HEK293 (cell line): ENCODE data around the gene METTL2A.
"Not testable (repeated sequence)": the region's sequence is repeated elsewhere in the genome, so short reads cannot be mapped to it uniquely, and the experiment has no call there.

Experiments
- CTCF ChIA-PET: fragments of 350-600 bp; formaldehyde crosslinking; extraction: SDS; loops from one replicate; lab custom pipeline; 2021; ENCODE audit warnings: antibody characterized with exemption; lab: Yijun Ruan, JAX
- POLR2A ChIA-PET: fragments of 300-600 bp; formaldehyde crosslinking; extraction: SDS; loops from one replicate; lab custom pipeline; 2020; ENCODE audit warnings: antibody characterized with exemption, inconsistent platforms; lab: Yijun Ruan, JAX
- H3K27ac ChIP-seq: fragments of 200-500 bp; sonication (Bioruptor generic); 2 replicates; pipeline ENCODE4 v1.5.1; 2014; ENCODE audit warnings: low read depth, low read length, control low read depth, inconsistent platforms; ENCODE audit errors: extremely low read depth
- H3K36me3 ChIP-seq, 2 experiments: fragments of 200-500 bp in 1 of 2; sonication (Bioruptor generic) in 1 of 2; 1 replicate in 1 of 2; 2 replicates in 1 of 2; pipeline ENCODE4 v1.5.1; 2014 to 2017; ENCODE audit warnings: inconsistent platforms in 2 of 2, low read length in 2 of 2; ENCODE audit not compliant: control insufficient read depth in 2 of 2, insufficient read depth in 1 of 2
- H3K4me1 ChIP-seq: fragments of 200-500 bp; sonication (Bioruptor generic); 2 replicates; pipeline ENCODE4 v1.5.1; 2014; ENCODE audit warnings: mild to moderate bottlenecking, low read length, inconsistent platforms; ENCODE audit not compliant: control insufficient read depth, insufficient read depth
- H3K4me3 ChIP-seq: 2 replicates; pipeline ENCODE4 v1.5.1; 2011; ENCODE audit warnings: low read depth, mild to moderate bottlenecking, control low read depth, low read length, moderate library complexity
- H3K9me3 ChIP-seq: fragments of 200-500 bp; sonication (Bioruptor generic); 2 replicates; pipeline ENCODE4 v1.5.1; 2014; ENCODE audit warnings: low read depth, low read length, inconsistent platforms; ENCODE audit not compliant: control insufficient read depth, insufficient read depth
- GLI2 ChIP-seq: fragments of 450-650 bp; formaldehyde crosslinking; IDR thresholded peaks from 2 replicates; pipeline ENCODE4; 2017; ENCODE audit warnings: missing biosample characterization, missing genetic modification characterization, low read depth, borderline replicate concordance
- GLIS1 ChIP-seq: fragments of 450-650 bp; formaldehyde crosslinking; IDR thresholded peaks from 2 replicates; pipeline ENCODE4 v1.5.1; 2016; ENCODE audit warnings: missing biosample characterization, missing genetic modification characterization
- GLIS2 ChIP-seq: fragments of 450-650 bp; formaldehyde crosslinking; IDR thresholded peaks from 2 replicates; pipeline ENCODE4 v1.5.1; 2016; ENCODE audit warnings: missing biosample characterization, missing genetic modification characterization
- HOXC10 ChIP-seq: sonication (generic); formaldehyde crosslinking; IDR thresholded peaks from 2 replicates; pipeline ENCODE4 v1.8.1; 2023; ENCODE audit warnings: mild to moderate bottlenecking, missing genetic modification reagents
- SP2 ChIP-seq: fragments of 450-650 bp; formaldehyde crosslinking; IDR thresholded peaks from 2 replicates; pipeline ENCODE4 v1.5.1; 2016; ENCODE audit warnings: missing biosample characterization, missing genetic modification characterization
- TCF7L2 ChIP-seq: IDR thresholded peaks from 2 replicates; pipeline ENCODE4 v1.6.1; 2011; ENCODE audit warnings: low read depth, mild to moderate bottlenecking, inconsistent platforms, low read length, moderate library complexity, borderline replicate concordance
- ZBTB20 ChIP-seq: fragments of 450-650 bp; formaldehyde crosslinking; IDR thresholded peaks from 2 replicates; pipeline ENCODE4 v1.5.1; 2016; ENCODE audit warnings: missing biosample characterization, missing genetic modification characterization
- ZBTB21 ChIP-seq: fragments of 450-650 bp; formaldehyde crosslinking; IDR thresholded peaks from 2 replicates; pipeline ENCODE4 v1.5.1; 2017; ENCODE audit warnings: missing biosample characterization, missing genetic modification characterization
- ZBTB8A ChIP-seq: fragments of 450-650 bp; formaldehyde crosslinking; IDR thresholded peaks from 2 replicates; pipeline ENCODE4 v1.5.1; 2016; ENCODE audit warnings: missing biosample characterization, missing genetic modification characterization
- ZNF112 ChIP-seq: fragments of 450-650 bp; formaldehyde crosslinking; IDR thresholded peaks from 2 replicates; pipeline ENCODE4 v1.5.0; 2017; ENCODE audit warnings: missing biosample characterization, missing genetic modification characterization
- ZNF292 ChIP-seq: fragments of 450-650 bp; formaldehyde crosslinking; IDR thresholded peaks from 2 replicates; pipeline ENCODE4 v1.5.1; 2016; ENCODE audit warnings: low read depth, missing biosample characterization, missing genetic modification characterization, borderline replicate concordance
- ZNF324 ChIP-seq: fragments of 450-650 bp; formaldehyde crosslinking; IDR thresholded peaks from 2 replicates; pipeline ENCODE4 v1.5.1; 2016; ENCODE audit warnings: missing biosample characterization, missing genetic modification characterization
- ZNF335 ChIP-seq: fragments of 450-650 bp; formaldehyde crosslinking; conservative IDR thresholded peaks from 2 replicates; pipeline ENCODE4 v1.5.1; 2016; ENCODE audit warnings: missing biosample characterization, missing genetic modification characterization
- ZNF341 ChIP-seq: fragments of 450-650 bp; formaldehyde crosslinking; IDR thresholded peaks from 2 replicates; pipeline ENCODE4; 2016; ENCODE audit warnings: low read depth, missing biosample characterization, missing genetic modification characterization
- ZNF473 ChIP-seq: fragments of 450-650 bp; formaldehyde crosslinking; IDR thresholded peaks from 2 replicates; pipeline ENCODE4 v1.5.1; 2017; ENCODE audit warnings: missing biosample characterization, missing genetic modification characterization
- ZNF560 ChIP-seq: fragments of 450-650 bp; formaldehyde crosslinking; IDR thresholded peaks from 2 replicates; pipeline ENCODE4 v1.5.1; 2017; ENCODE audit warnings: missing biosample characterization, missing genetic modification characterization, borderline replicate concordance
- ZNF624 ChIP-seq: fragments of 450-650 bp; formaldehyde crosslinking; IDR thresholded peaks from 2 replicates; pipeline ENCODE4 v1.5.1; 2017; ENCODE audit warnings: missing biosample characterization, missing genetic modification characterization
- ZNF701 ChIP-seq: fragments of 450-650 bp; formaldehyde crosslinking; IDR thresholded peaks from 2 replicates; pipeline ENCODE4 v1.5.1; 2016; ENCODE audit warnings: missing biosample characterization, missing genetic modification characterization
- ZXDB ChIP-seq: fragments of 450-650 bp; formaldehyde crosslinking; IDR thresholded peaks from 2 replicates; pipeline ENCODE4 v1.5.1; 2016; ENCODE audit warnings: missing biosample characterization, missing genetic modification characterization
- TF ChIP-seq, protein P1 (sequence below): fragments of 450-650 bp; formaldehyde crosslinking; IDR thresholded peaks from 2 replicates; pipeline ENCODE4 v1.5.1; 2017; ENCODE audit warnings: missing biosample characterization, missing genetic modification characterization
- TF ChIP-seq, protein P2 (sequence below): fragments of 450-650 bp; formaldehyde crosslinking; optimal IDR thresholded peaks from 2 replicates; pipeline ENCODE3; 2016; ENCODE audit warnings: missing biosample characterization, mild to moderate bottlenecking, missing genetic modification characterization
- TF ChIP-seq, protein P3 (sequence below): fragments of 450-650 bp; formaldehyde crosslinking; IDR thresholded peaks from 2 replicates; pipeline ENCODE4 v1.5.1; 2016; ENCODE audit warnings: missing biosample characterization, missing genetic modification characterization
- TF ChIP-seq, protein P4 (sequence below): fragments of 450-650 bp; formaldehyde crosslinking; IDR thresholded peaks from 2 replicates; pipeline ENCODE4 v1.5.1; 2016; ENCODE audit warnings: missing biosample characterization, missing genetic modification characterization, borderline replicate concordance

METTL2A gene

GRCh38 chr17:62477718-62478408 lies 54.2 kb downstream of the METTL2A start:
- H3K9me3 ChIP-seq, CTCF ChIA-PET, H3K4me1 ChIP-seq: not testable (repeated sequence)
- peaks cover 9 to 20% of the 10 kb centered on the region in 2 experiments; a peak in 2 of 3 replicates for H3K36me3 ChIP-seq
- peak overlapping the region; percentile 51 for H3K4me3 ChIP-seq
- POLR2A ChIA-PET: interaction anchor here (0.6 kb wide), 1 partner anchor 11 kb away, joined by 4 read pairs; no protein-coding TSS in a partner anchor
- peak overlapping the region; percentile 78 for H3K27ac ChIP-seq
- peak; percentile 71 for TF ChIP-seq GLIS2 (tag by site-specific recombination)
- TF ChIP-seq, protein P1, sequence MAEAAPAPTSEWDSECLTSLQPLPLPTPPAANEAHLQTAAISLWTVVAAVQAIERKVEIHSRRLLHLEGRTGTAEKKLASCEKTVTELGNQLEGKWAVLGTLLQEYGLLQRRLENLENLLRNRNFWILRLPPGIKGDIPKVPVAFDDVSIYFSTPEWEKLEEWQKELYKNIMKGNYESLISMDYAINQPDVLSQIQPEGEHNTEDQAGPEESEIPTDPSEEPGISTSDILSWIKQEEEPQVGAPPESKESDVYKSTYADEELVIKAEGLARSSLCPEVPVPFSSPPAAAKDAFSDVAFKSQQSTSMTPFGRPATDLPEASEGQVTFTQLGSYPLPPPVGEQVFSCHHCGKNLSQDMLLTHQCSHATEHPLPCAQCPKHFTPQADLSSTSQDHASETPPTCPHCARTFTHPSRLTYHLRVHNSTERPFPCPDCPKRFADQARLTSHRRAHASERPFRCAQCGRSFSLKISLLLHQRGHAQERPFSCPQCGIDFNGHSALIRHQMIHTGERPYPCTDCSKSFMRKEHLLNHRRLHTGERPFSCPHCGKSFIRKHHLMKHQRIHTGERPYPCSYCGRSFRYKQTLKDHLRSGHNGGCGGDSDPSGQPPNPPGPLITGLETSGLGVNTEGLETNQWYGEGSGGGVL (tag by site-specific recombination): peak; percentile 32; the same call in 1 of the 2 replicates
- 0 out of 2 replicates have a peak, but pooled peaks have one; percentile 27 for TF ChIP-seq ZXDB (tag by site-specific recombination)
- TF ChIP-seq ZBTB20 (tag by site-specific recombination): peak; percentile 43; the same call in 1 of the 2 replicates
- 0 out of 2 replicates have a peak, but pooled peaks have one; percentile 18 for TF ChIP-seq ZNF341 (tag by site-specific recombination)
- peak; percentile 31; the same call in 1 of the 2 replicates for TF ChIP-seq ZNF335 (tag by site-specific recombination)
- TF ChIP-seq, protein P2, sequence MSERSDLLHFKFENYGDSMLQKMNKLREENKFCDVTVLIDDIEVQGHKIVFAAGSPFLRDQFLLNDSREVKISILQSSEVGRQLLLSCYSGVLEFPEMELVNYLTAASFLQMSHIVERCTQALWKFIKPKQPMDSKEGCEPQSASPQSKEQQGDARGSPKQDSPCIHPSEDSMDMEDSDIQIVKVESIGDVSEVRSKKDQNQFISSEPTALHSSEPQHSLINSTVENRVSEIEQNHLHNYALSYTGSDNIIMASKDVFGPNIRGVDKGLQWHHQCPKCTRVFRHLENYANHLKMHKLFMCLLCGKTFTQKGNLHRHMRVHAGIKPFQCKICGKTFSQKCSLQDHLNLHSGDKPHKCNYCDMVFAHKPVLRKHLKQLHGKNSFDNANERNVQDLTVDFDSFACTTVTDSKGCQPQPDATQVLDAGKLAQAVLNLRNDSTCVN (tag by site-specific recombination): peak; percentile 28
- TF ChIP-seq, protein P3, sequence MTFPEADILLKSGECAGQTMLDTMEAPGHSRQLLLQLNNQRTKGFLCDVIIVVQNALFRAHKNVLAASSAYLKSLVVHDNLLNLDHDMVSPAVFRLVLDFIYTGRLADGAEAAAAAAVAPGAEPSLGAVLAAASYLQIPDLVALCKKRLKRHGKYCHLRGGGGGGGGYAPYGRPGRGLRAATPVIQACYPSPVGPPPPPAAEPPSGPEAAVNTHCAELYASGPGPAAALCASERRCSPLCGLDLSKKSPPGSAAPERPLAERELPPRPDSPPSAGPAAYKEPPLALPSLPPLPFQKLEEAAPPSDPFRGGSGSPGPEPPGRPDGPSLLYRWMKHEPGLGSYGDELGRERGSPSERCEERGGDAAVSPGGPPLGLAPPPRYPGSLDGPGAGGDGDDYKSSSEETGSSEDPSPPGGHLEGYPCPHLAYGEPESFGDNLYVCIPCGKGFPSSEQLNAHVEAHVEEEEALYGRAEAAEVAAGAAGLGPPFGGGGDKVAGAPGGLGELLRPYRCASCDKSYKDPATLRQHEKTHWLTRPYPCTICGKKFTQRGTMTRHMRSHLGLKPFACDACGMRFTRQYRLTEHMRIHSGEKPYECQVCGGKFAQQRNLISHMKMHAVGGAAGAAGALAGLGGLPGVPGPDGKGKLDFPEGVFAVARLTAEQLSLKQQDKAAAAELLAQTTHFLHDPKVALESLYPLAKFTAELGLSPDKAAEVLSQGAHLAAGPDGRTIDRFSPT (tag by site-specific recombination): peak; percentile 47; the same call in 1 of the 2 replicates
- peak; percentile 37; the same call in 1 of the 2 replicates for TF ChIP-seq ZBTB8A (tag by site-specific recombination)
- TF ChIP-seq SP2 (tag by site-specific recombination): peak; percentile 62

DNA sequence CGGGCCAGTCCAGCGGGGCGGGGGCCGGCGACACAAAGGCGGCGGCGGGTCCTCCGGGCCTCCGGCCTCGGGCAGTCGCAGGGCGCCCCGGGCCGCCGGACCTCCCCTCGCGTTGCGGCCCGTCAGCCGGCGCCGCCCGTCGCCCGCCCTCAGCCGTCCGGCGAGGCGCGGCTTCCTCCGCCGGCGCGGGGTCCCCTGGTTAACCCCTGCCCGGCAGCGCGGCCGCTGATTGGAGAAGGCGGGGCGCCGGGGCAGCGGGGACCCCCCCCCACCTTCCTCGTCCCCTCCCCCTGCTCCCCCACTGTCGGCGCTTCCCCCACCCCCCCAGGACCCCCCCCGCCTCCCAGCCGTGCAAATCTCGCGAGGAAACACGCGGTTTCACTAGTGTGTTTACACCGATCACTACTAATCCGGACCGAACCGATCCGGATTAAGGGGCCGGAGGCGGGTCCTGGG lies 54.8 kb downstream of the METTL2A start, which contains the start of gene TLK2:
TSS of gene TLK2 (plus strand) at position 402 of the 456 bp plus-strand sequence. CDS start 2,301 bp downstream, outside the sequence.
- ChIA-PET CTCF (no interaction called here), POLR2A (no interaction called here)
- Histone ChIP-seq H3K36me3 (peaks cover 11 to 26% of the 10 kb centered on the region in 2 experiments; a peak in 2 of 3 replicates), H3K27ac (peak within 1 kb of the TSS; percentile 84), H3K4me1 (peaks cover 4% of the 10 kb centered on the region; the same call in 1 of the 2 replicates), H3K4me3 (peak within 1 kb of the TSS; percentile 72), H3K9me3 (no peaks in the 10 kb centered on the region)
- TF ChIP-seq ZNF112 (tag by site-specific recombination): no peak
- TF ChIP-seq, protein P4, sequence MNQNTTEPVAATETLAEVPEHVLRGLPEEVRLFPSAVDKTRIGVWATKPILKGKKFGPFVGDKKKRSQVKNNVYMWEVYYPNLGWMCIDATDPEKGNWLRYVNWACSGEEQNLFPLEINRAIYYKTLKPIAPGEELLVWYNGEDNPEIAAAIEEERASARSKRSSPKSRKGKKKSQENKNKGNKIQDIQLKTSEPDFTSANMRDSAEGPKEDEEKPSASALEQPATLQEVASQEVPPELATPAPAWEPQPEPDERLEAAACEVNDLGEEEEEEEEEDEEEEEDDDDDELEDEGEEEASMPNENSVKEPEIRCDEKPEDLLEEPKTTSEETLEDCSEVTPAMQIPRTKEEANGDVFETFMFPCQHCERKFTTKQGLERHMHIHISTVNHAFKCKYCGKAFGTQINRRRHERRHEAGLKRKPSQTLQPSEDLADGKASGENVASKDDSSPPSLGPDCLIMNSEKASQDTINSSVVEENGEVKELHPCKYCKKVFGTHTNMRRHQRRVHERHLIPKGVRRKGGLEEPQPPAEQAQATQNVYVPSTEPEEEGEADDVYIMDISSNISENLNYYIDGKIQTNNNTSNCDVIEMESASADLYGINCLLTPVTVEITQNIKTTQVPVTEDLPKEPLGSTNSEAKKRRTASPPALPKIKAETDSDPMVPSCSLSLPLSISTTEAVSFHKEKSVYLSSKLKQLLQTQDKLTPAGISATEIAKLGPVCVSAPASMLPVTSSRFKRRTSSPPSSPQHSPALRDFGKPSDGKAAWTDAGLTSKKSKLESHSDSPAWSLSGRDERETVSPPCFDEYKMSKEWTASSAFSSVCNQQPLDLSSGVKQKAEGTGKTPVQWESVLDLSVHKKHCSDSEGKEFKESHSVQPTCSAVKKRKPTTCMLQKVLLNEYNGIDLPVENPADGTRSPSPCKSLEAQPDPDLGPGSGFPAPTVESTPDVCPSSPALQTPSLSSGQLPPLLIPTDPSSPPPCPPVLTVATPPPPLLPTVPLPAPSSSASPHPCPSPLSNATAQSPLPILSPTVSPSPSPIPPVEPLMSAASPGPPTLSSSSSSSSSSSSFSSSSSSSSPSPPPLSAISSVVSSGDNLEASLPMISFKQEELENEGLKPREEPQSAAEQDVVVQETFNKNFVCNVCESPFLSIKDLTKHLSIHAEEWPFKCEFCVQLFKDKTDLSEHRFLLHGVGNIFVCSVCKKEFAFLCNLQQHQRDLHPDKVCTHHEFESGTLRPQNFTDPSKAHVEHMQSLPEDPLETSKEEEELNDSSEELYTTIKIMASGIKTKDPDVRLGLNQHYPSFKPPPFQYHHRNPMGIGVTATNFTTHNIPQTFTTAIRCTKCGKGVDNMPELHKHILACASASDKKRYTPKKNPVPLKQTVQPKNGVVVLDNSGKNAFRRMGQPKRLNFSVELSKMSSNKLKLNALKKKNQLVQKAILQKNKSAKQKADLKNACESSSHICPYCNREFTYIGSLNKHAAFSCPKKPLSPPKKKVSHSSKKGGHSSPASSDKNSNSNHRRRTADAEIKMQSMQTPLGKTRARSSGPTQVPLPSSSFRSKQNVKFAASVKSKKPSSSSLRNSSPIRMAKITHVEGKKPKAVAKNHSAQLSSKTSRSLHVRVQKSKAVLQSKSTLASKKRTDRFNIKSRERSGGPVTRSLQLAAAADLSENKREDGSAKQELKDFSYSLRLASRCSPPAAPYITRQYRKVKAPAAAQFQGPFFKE (tag by site-specific recombination): no peak
- no peak for TF ChIP-seq ZNF701 (tag by site-specific recombination)
- no peak for TF ChIP-seq ZNF324 (tag by site-specific recombination)
- no peak for TF ChIP-seq ZNF292 (tag by site-specific recombination)
- no peak for TF ChIP-seq GLI2 (tag by site-specific recombination)
- TF ChIP-seq GLIS1 (tag by site-specific recombination): no peak
- TF ChIP-seq ZBTB21 (tag by site-specific recombination): no peak
- no peak for TF ChIP-seq ZNF624 (tag by site-specific recombination)
- TF ChIP-seq TCF7L2: no peak
- TF ChIP-seq HOXC10: no peak
- no peak for TF ChIP-seq ZNF560 (tag by site-specific recombination)
- TF ChIP-seq ZNF473: no peak
